ENCODE measurements around the gene ZIK1.

Gene ZIK1
- 9.6 reads per million, percentile 31 among the genes with 10 or more reads in this experiment for total RNA-seq

GRCh38 chr19:57583521-57584416 is at the start of gene ZIK1:
TSS of gene ZIK1 (plus strand) at chr19:57584145. CDS start at chr19:57584357, 212 bp downstream.
- DNase-seq: peak; percentile 75

DNA sequence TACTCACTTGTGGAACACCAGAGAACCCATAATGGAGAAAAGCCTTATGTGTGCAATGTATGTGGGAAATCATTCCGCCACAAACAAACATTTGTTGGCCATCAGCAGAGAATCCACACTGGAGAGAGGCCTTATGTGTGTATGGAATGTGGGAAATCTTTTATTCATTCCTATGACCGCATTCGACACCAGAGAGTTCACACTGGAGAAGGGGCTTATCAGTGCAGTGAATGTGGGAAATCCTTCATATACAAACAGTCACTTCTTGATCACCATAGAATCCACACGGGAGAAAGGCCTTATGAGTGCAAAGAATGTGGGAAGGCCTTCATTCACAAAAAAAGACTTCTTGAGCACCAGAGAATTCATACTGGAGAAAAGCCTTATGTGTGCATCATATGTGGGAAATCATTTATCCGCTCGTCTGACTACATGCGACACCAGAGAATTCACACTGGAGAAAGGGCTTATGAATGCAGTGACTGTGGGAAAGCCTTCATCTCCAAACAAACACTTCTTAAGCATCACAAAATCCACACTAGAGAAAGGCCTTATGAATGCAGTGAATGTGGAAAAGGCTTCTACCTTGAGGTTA is 45.9 kb upstream of the ZIK1 start:
- DNase-seq: no peak

DNA sequence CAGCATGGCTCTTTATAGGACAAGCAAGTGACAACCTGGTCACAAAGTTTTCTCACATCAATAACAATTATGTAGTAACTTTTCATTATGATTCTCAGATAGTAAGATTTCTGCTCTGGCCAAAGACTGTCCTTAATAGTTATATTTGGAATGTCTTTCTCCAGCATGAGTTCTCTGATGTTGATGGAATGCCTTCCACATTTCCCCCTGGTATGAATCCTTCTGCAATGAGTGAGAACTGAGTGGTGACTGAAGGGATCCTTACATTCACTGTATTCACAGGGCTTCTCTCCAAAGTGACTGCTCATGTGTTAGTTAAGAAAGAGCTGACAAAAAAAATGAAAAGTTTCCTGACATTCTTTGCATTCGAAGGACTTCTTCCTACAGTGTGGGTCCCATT is 37.4 kb upstream of the ZIK1 start:
- DNase-seq: no peak

DNA sequence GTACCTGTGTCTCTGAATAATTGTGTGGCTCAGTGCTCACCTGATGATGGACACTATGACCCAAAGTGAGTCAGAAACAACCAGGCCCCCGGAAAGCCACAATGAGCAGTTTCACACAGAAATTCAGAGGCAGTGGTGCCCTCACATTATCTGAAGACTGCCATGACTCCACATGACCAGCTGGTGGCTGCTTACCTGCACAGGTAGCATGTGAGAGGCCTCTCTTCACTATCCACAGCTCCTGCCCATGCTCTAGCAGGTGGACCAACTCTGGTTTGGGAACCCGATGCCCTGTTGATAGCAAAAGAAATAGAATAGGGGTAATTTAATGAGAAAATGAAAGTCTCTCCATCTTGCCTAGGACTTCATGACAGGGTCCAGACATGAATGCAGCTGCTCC is 31.5 kb upstream of the ZIK1 start:
- no peak for DNase-seq

- DNase-seq: no peak
Measured at GRCh38 chr19:57557659-57558058, 26.3 kb upstream of the ZIK1 start.

DNA sequence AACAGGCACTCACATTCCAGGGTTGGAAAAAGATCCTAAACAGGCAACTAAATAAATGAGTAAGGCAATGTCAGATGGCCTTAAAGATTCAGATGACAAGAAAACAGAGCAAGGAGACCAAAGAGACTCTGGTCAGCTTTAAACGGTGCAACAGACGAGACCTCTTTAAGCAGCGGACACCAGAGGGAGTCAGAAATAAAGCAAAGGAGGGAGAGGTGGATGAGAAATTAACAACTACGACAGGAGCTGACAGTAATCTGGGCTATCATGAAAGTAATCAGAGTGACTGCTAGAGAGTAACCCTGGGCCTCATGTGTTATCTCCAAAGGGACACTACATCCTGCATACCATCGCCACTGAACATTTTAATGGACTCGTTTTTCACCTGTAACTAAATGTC is 25.4 kb upstream of the ZIK1 start:
- no peak for DNase-seq

DNA sequence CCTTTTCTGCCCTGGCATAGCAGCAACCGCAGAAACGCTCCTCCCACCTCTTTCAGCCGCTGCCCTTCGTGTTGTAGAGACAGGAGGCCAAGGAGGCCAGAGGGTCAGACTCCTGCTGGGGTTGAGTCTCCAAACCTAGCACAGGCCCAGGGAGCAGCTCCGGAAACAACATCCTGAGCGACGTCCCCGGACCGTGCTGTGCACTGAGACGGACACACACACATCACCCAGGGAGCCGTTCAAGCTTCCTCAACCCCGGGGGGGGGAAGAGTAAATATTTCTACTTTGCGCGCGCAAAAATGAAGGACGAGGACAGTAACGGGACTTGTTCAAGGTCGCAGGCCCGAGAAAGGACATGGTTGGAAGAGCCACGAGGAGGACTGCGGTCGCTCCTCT is 24.9 kb upstream of the ZIK1 start:
- DNase-seq: no peak

- peak; percentile 83 for DNase-seq
Measured at GRCh38 chr19:57559404-57560025, 24.4 kb upstream of the ZIK1 start, which contains the start of gene ZNF550. TSS of gene ZNF550 (minus strand) at chr19:57559863. CDS start at chr19:57559682, 181 bp downstream.

DNA sequence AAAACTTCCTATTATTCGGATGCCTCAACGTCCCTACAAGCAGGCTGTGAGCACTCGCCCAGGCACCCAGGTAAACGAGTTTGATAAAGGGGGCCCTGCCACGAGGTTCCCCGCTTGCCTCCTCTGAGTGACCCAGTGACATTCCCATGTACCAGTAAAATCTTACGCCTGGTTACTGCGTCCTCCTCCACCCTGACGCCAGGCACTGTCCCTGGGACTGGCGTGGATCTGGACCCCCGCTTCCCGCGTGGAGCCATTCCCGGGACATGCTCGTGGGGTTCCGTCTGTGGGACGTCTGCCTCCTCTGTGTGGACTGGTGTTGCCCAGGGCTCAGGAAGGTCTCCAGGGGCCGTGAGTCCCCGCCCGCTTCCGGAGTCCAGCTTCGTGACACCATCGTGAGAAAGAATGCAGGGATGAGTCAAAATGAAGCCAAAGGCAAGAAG is 23.9 kb upstream of the ZIK1 start:
- no peak for DNase-seq

- no peak for DNase-seq
Measured at GRCh38 chr19:57563547-57563946, 20.4 kb upstream of the ZIK1 start.

DNA sequence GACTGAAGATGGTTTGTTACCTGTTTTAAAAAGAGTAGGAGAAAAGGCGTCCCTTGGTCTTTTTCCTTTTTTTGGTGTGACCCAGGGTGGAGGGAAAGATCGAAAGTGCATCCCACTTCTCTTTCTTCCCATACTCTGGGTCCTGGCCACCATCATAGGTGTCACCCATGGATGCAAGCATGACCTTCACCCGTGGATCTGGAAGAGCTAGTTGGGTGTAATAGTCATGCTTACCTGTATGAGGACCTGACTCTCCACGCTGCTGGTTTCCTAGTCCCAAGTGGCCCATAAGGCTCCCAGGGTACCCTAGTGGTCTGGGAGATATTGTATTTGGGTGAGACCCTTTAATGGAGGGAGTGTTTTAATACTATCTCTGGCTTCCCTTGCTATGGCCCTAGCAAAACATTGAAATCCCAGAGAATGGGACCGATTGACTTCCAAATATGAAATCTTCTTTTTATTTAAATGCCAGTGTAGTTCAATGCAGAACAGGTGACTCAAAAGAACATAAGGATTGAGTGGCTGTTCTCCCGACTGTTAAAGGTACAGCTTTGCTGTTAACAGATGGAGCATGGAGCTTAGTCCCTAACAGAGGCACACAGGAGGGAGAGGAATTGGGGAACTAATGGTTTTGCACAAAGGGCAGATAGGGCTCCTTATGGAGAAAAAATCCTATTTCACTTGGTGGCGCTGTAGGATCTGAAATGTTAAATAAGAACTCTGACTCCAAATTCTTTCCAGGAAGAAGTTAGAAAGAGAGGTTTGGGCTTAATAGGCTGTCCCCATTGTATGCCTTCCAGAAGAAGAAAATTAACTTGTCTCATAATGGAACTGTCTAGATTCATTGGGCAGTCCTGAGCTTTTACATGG is 17.3 kb upstream of the ZIK1 start:
- no peak for DNase-seq

- DNase-seq: no peak
Measured at GRCh38 chr19:57570707-57571106, 13.2 kb upstream of the ZIK1 start.

DNA sequence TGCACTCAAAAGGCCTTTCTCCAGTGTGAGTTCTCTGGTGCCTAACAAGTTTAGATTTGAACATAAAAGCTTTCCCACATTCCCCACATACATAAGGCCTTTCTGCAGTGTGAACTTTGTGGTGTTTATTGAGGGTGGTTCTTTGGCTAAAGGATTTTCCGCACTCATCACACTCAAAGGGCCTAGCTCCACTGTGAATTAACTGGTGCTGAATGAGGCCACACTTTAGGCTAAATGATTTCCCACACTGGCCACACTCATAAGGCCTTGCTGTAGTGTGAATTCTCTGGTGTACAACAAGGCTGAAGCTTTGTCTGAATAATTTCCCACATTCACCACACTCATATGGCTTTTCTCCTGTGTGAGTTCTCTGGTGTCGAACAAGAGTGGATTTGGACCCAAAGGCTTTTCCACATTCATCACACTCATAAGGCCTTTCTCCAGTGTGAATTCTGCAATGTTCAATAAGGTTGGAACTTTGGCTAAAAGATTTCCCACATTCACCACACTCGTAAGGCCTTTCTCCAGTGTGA is 11.5 kb upstream of the ZIK1 start:
- no peak for DNase-seq

DNA sequence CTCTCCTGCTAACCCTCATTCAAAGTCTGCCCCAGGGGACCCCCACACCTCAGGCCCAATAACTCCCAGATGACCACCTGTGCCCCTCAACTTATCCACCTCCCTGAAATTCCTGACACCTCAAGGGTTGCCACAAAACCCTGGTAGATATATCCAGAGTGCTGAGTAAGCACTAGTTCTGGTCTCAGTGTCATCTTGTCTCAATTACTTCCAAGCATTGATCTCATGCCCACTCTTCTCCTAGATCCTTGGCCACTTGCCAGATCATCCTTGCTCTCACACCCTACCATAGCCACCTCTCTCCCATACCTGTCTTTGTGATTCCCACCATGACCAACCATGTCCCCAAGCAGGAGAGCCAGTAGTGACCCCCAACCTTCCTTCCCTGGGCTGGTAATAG is 7.3 kb upstream of the ZIK1 start:
- no peak for DNase-seq

DNA sequence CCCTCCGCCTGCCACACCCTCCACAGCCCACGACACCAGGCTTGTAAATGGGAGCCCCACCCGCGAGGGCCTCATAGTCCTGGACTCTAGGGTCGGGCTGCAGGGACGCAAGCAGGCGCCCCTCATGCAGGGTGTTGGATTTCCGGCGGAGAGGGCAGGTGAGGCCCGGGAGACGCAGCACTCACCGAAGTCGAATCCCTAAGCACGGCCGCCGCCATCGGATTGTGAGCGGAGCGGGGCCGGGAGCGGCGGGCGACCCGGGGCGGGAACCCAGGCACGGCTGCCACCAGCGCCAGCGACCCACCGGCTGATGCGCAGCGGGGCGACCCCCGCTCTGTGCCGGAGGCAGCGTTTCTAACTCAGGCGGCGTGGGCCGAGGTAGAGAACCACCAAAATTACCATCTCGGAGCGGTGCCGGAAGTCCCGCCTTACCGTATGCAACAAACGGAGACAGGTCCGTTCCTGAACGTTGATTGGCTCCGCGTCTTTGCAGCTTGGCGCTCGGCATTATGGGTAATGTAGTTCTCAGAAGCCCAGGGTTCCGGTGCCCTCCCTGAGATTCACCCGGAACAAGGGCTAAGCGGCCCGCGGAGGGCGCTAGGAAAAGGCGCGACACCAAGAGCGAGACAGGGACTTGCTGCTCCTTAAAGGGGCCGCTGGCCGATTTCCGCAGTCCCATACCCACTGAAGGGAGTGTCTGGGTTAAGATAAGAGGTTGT is 5.3 kb upstream of the ZIK1 start, which contains the start of gene ZNF416:
Gene ZNF416, minus strand, starts transcription at position 425 of the 719 bp plus-strand sequence. Its CDS starts 207 bp downstream, at position 218.
- DNase-seq: peak; percentile 95

GRCh38 chr19:57583104-57583520 is 833 bp upstream of the ZIK1 start:
- DNase-seq: no peak

GRCh38 chr19:57587529-57587928 is 3.6 kb downstream of the ZIK1 start:
- no peak for DNase-seq

GRCh38 chr19:57599377-57599760 is 15.4 kb downstream of the ZIK1 start:
- DNase-seq: no peak

DNA sequence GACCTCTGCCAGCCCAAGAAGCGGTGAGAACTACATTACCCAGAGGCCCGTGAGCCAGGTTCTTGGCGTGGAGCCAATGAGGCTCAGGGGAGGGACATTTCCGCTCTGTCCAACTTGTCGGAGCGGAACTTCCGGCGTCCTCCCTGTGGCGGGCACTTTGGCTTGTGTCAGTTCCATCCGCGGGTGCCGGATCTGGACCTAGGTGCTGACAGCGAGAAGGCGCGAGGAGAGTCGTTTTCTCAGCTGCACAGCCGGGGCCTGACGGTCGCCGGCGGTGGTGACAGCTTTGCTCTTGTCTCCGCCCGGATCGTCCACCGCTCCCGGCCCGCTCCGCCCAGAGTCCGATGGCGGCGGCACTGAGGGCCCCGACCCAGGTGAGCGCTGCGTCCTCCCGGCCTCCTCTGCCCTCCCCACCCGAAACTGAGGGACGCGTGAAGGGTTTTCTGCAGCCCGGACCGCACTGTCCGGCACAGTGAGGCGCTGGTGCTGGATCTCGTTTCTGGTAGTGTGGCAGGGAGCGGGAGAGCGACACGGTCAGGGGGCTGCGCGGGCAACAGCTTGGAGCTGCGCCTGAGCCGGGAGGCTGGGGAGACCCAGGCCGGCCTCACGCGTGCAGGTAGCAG is 15.9 kb downstream of the ZIK1 start, which contains the start of gene ZNF530:
Gene ZNF530, plus strand, starts transcription at position 125 of the 623 bp plus-strand sequence. CDS start 4,461 bp downstream, outside the sequence.
- DNase-seq: peak; percentile 69

- DNase-seq: no peak
Measured at GRCh38 chr19:57606931-57607330, 23.0 kb downstream of the ZIK1 start.

DNA sequence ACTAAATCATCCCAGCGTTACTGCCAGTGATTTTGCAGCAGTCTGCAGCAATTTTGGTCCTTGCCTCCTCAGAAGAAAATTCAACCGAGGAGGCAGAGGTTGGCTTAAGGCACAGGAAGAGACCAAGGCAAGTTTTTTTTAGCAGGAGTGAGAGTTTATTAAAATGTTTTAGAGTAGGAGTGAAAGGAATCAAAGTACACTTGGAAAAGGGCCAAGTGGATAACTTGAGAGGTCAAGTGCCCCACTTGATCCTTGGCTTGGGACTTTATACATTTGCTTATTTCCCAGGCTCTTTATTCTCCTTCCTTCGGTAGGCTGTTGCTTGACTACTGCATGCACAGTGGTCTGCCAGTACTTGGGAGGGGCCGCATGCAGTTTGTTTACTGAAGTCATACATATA is 27.2 kb downstream of the ZIK1 start:
- no peak for DNase-seq

Measured in effector CD4-positive, alpha-beta T cell (primary cell).